ENCODE results near the gene PGA3.
"Not testable (repeated sequence)": the region's sequence is repeated elsewhere in the genome, so short reads cannot be mapped to it uniquely, and the experiment has no call there.

Gene PGA3

GRCh38 chr11:61211327-61211952 is 8.1 kb downstream of the PGA3 start:
- not testable (repeated sequence) for DNase-seq

GRCh38 chr11:61212202-61212601 is 8.9 kb downstream of the PGA3 start:
- DNase-seq: not testable (repeated sequence)

GRCh38 chr11:61213711-61214324 is 10.5 kb downstream of the PGA3 start:
- DNase-seq: not testable (repeated sequence)

GRCh38 chr11:61218306-61218705 is 15.0 kb downstream of the PGA3 start:
- DNase-seq: not testable (repeated sequence)

- not testable (repeated sequence) for DNase-seq
Measured at GRCh38 chr11:61219016-61219415, 15.7 kb downstream of the PGA3 start.

GRCh38 chr11:61222047-61222446 is 18.7 kb downstream of the PGA3 start, which contains the start of gene PGA4:
PGA4 (plus strand) TSS chr11:61222347; CDS start chr11:61222401, 54 bp downstream.
- not testable (repeated sequence) for DNase-seq

- DNase-seq: not testable (repeated sequence)
Measured at GRCh38 chr11:61222692-61223091, 19.4 kb downstream of the PGA3 start.

GRCh38 chr11:61226457-61227137 is 23.3 kb downstream of the PGA3 start:
- not testable (repeated sequence) for DNase-seq

- DNase-seq: not testable (repeated sequence)
Measured at GRCh38 chr11:61229458-61229857, 26.1 kb downstream of the PGA3 start.

GRCh38 chr11:61231033-61231432 is 27.7 kb downstream of the PGA3 start:
- not testable (repeated sequence) for DNase-seq

- DNase-seq: not testable (repeated sequence)
Measured at GRCh38 chr11:61231585-61231984, 28.3 kb downstream of the PGA3 start.

GRCh38 chr11:61232548-61233145 is 29.3 kb downstream of the PGA3 start:
- not testable (repeated sequence) for DNase-seq

GRCh38 chr11:61237130-61237529 is 33.8 kb downstream of the PGA3 start:
- DNase-seq: not testable (repeated sequence)

- not testable (repeated sequence) for DNase-seq
Measured at GRCh38 chr11:61240288-61240687, 37.0 kb downstream of the PGA3 start.

- DNase-seq: not testable (repeated sequence)
Measured at GRCh38 chr11:61240875-61241274, 37.6 kb downstream of the PGA3 start, which contains the start of gene PGA5. PGA5 (plus strand) TSS chr11:61241175; CDS start chr11:61241227, 52 bp downstream.

GRCh38 chr11:61241526-61241925 is 38.2 kb downstream of the PGA3 start:
- not testable (repeated sequence) for DNase-seq

- not testable (repeated sequence) for DNase-seq
Measured at GRCh38 chr11:61245284-61245964, 42.1 kb downstream of the PGA3 start.

GRCh38 chr11:61248071-61248470 is 44.8 kb downstream of the PGA3 start:
- not testable (repeated sequence) for DNase-seq

GRCh38 chr11:61249201-61249600 is 45.9 kb downstream of the PGA3 start:
- not testable (repeated sequence) for DNase-seq

GRCh38 chr11:61250796-61251765 is 47.8 kb downstream of the PGA3 start:
- not testable (repeated sequence) for DNase-seq

- not testable (repeated sequence) for DNase-seq
Measured at GRCh38 chr11:61252332-61252731, 49.0 kb downstream of the PGA3 start.
